ENCODE results near the gene FAT4. TPM values are rescaled to one million over a fixed set of nuclear protein-coding genes. Genes with fewer than 3 reads are reported as not detected.

Gene FAT4
- total and polyA plus RNA-seq, 9 of the 15 experiments (the other 6 are each of a cell fraction or from before 2014, with no cell fraction given) = 0.01 TPM; not detected in 8

DNA sequence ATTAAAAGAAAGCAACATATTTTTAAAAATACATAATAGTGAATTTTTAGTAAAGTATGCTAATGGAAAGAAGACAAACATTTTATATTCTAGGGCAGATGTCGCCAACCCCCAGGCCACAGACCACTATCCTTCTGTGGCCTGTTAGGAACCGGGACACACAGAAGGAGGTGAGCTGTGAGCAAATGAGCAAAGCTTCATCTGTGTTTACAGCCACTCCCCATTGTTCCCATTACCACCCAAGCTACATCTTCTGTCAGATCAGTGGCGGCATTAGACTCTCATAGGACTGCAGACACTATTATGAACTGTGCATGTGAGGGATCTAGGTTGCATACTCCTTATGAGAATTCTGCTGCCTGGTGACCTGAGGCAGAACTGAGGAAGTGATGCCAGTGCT lies 37.0 kb upstream of the FAT4 start (continued):
- TF ChIP-seq EHMT2 (IDR thresholded peaks at IDR 0.05) (no peak), ZBTB40 (IDR thresholded peaks at IDR 0.05) (no peak), ZBTB40 (CRISPR knock-in tag; IDR thresholded peaks at IDR 0.05) (no peak), CBFB (CRISPR knock-in tag; IDR thresholded peaks at IDR 0.05) (no peak), ZBTB17 (CRISPR knock-in tag; IDR thresholded peaks at IDR 0.05) (no peak), ZNF436 (CRISPR knock-in tag; IDR thresholded peaks at IDR 0.05) (no peak), ZNF224 (CRISPR knock-in tag; IDR thresholded peaks at IDR 0.05) (no peak), ESRRB (CRISPR knock-in tag; IDR thresholded peaks at IDR 0.05; ENCODE audit: borderline replicate concordance) (no peak), ETS1 (conservative IDR thresholded peaks at IDR 0.05; ENCODE audit: control insufficient read depth, low read depth, low read length) (no peak), ZNF57 (CRISPR knock-in tag; IDR thresholded peaks at IDR 0.05) (no peak), ZNF696 (CRISPR knock-in tag; conservative IDR thresholded peaks at IDR 0.05) (no peak)
- TF ChIP-seq, protein P1, sequence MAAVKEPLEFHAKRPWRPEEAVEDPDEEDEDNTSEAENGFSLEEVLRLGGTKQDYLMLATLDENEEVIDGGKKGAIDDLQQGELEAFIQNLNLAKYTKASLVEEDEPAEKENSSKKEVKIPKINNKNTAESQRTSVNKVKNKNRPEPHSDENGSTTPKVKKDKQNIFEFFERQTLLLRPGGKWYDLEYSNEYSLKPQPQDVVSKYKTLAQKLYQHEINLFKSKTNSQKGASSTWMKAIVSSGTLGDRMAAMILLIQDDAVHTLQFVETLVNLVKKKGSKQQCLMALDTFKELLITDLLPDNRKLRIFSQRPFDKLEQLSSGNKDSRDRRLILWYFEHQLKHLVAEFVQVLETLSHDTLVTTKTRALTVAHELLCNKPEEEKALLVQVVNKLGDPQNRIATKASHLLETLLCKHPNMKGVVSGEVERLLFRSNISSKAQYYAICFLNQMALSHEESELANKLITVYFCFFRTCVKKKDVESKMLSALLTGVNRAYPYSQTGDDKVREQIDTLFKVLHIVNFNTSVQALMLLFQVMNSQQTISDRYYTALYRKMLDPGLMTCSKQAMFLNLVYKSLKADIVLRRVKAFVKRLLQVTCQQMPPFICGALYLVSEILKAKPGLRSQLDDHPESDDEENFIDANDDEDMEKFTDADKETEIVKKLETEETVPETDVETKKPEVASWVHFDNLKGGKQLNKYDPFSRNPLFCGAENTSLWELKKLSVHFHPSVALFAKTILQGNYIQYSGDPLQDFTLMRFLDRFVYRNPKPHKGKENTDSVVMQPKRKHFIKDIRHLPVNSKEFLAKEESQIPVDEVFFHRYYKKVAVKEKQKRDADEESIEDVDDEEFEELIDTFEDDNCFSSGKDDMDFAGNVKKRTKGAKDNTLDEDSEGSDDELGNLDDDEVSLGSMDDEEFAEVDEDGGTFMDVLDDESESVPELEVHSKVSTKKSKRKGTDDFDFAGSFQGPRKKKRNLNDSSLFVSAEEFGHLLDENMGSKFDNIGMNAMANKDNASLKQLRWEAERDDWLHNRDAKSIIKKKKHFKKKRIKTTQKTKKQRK (IDR thresholded peaks at IDR 0.05; ENCODE audit: borderline replicate concordance, low read depth, low read length) = no peak
